ENCODE measurements around the gene FAM8A1. TPM values are rescaled to one million over a fixed set of nuclear protein-coding genes. Genes with fewer than 3 reads are reported as not detected.
A peak's percentile ranks its signal among the peaks of the same experiment; 100 is the strongest.

FAM8A1 gene
- total and polyA plus RNA-seq, 2 of the 13 experiments (the other 11 are each of a cell fraction or from before 2014, with no cell fraction given) = 30.5 to 34.3 TPM

- TF ChIP-seq, protein P1, sequence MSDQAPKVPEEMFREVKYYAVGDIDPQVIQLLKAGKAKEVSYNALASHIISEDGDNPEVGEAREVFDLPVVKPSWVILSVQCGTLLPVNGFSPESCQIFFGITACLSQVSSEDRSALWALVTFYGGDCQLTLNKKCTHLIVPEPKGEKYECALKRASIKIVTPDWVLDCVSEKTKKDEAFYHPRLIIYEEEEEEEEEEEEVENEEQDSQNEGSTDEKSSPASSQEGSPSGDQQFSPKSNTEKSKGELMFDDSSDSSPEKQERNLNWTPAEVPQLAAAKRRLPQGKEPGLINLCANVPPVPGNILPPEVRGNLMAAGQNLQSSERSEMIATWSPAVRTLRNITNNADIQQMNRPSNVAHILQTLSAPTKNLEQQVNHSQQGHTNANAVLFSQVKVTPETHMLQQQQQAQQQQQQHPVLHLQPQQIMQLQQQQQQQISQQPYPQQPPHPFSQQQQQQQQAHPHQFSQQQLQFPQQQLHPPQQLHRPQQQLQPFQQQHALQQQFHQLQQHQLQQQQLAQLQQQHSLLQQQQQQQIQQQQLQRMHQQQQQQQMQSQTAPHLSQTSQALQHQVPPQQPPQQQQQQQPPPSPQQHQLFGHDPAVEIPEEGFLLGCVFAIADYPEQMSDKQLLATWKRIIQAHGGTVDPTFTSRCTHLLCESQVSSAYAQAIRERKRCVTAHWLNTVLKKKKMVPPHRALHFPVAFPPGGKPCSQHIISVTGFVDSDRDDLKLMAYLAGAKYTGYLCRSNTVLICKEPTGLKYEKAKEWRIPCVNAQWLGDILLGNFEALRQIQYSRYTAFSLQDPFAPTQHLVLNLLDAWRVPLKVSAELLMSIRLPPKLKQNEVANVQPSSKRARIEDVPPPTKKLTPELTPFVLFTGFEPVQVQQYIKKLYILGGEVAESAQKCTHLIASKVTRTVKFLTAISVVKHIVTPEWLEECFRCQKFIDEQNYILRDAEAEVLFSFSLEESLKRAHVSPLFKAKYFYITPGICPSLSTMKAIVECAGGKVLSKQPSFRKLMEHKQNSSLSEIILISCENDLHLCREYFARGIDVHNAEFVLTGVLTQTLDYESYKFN (CRISPR knock-in tag; conservative IDR thresholded peaks at IDR 0.05) = no peak
- TF ChIP-seq, protein P2, sequence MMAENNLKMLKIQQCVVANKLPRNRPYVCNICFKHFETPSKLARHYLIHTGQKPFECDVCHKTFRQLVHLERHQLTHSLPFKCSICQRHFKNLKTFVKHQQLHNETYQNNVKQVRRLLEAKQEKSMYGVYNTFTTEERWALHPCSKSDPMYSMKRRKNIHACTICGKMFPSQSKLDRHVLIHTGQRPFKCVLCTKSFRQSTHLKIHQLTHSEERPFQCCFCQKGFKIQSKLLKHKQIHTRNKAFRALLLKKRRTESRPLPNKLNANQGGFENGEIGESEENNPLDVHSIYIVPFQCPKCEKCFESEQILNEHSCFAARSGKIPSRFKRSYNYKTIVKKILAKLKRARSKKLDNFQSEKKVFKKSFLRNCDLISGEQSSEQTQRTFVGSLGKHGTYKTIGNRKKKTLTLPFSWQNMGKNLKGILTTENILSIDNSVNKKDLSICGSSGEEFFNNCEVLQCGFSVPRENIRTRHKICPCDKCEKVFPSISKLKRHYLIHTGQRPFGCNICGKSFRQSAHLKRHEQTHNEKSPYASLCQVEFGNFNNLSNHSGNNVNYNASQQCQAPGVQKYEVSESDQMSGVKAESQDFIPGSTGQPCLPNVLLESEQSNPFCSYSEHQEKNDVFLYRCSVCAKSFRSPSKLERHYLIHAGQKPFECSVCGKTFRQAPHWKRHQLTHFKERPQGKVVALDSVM (CRISPR knock-in tag; IDR thresholded peaks at IDR 0.05) = peak; percentile 59; the same call in 1 of the 2 replicates
- TF ChIP-seq TSC22D2 (CRISPR knock-in tag; IDR thresholded peaks at IDR 0.05; ENCODE audit: borderline replicate concordance) (no peak), MIXL1 (CRISPR knock-in tag; IDR thresholded peaks at IDR 0.05) (no peak), TP53 (CRISPR knock-in tag; conservative IDR thresholded peaks at IDR 0.05) (no peak), DRAP1 (CRISPR knock-in tag; IDR thresholded peaks at IDR 0.05) (no peak), AHR (CRISPR knock-in tag; IDR thresholded peaks at IDR 0.05) (no peak), PCBP2 (optimal IDR thresholded peaks at IDR 0.05; ENCODE audit: low read depth, low read length, poor library complexity, severe bottlenecking) (no peak), ZNF33A (CRISPR knock-in tag; IDR thresholded peaks at IDR 0.05; ENCODE audit: borderline replicate concordance) (no peak)
- TF ChIP-seq, protein P3, sequence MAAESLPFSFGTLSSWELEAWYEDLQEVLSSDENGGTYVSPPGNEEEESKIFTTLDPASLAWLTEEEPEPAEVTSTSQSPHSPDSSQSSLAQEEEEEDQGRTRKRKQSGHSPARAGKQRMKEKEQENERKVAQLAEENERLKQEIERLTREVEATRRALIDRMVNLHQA (CRISPR knock-in tag; IDR thresholded peaks at IDR 0.05) = no peak
- TF ChIP-seq, protein P4, sequence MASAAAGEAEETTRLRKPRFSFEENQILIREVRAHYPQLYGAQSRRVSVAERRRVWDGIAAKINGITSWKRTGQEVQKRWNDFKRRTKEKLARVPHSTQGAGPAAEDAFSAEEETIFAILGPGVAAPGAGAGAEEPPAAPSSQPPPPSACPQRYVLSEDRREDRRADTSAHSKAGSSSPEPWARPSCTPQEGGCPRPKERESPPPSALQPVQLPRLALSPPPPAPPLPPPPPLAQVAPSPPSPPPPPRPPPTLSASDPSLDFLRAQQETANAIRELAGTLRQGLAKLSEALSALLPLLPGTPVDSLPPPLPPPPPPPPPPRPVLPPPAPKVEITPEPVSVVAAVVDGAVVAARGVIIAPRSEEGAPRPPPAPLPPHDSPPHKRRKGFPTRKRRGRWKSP (CRISPR knock-in tag; IDR thresholded peaks at IDR 0.05) = no peak
Measured at GRCh38 chr6:17640477-17640917, 40.4 kb downstream of the FAM8A1 start (continued).
